ENCODE results near the gene DNAJB8.

The DNAJB8 gene

DNA sequence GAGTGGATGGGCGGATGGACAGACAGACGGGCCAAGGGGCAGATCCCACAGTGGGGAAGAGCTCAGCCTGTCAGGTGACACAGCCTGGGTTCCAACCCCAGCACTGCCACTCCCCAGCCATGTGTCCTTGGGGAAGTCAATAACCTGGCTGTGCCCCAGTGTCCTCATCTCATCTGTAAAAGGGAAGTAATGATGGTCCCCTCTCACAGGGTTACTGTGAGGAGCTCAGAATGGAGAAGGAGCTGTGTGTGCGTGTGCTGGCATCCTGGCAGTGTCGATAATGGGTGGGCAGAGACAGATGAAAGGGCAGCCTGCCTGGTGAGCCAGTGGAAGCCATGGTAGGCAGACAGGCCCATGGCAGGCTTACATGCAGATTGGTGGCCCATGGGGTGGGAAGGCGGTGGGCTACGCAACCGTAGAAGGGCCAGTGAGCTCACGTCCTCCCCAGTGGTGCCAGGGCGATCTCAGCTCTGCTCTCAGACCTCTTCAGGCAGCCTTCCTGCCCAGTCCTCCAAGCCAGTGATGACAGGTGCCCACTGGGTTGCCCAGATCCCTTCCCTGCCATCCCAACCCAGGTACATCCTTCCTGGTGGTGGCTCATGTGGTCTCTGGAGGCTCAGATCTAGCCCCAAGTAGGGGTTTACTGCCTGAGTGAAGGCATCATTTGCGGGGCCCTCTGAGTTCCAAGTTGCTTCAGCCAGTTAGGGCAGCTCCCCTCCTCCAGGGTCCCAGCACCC is 2.3 kb upstream of the DNAJB8 start:
- H3K36me3 ChIP-seq: no peaks in the 10 kb centered on the region
- DNase-seq: no peak
- no peaks in the 10 kb centered on the region for H3K9me3 ChIP-seq (ENCODE audit: severe bottlenecking)
- TF ChIP-seq, protein P1, sequence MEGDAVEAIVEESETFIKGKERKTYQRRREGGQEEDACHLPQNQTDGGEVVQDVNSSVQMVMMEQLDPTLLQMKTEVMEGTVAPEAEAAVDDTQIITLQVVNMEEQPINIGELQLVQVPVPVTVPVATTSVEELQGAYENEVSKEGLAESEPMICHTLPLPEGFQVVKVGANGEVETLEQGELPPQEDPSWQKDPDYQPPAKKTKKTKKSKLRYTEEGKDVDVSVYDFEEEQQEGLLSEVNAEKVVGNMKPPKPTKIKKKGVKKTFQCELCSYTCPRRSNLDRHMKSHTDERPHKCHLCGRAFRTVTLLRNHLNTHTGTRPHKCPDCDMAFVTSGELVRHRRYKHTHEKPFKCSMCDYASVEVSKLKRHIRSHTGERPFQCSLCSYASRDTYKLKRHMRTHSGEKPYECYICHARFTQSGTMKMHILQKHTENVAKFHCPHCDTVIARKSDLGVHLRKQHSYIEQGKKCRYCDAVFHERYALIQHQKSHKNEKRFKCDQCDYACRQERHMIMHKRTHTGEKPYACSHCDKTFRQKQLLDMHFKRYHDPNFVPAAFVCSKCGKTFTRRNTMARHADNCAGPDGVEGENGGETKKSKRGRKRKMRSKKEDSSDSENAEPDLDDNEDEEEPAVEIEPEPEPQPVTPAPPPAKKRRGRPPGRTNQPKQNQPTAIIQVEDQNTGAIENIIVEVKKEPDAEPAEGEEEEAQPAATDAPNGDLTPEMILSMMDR (IDR thresholded peaks at IDR 0.05; ENCODE audit: low read depth, low read length): no peak
- H3K4me3 ChIP-seq (ENCODE audit: low read depth, low read length): no peak overlapping the region
- no peak overlapping the region for H3K27ac ChIP-seq
- peaks cover 36% of the 10 kb centered on the region for H3K27me3 ChIP-seq (ENCODE audit: insufficient read depth, low read depth, severe bottlenecking)

GRCh38 chr3:128468285-128468790 is 1.6 kb upstream of the DNAJB8 start:
- peak; percentile 46 for DNase-seq
- TF ChIP-seq, protein P1 (IDR thresholded peaks at IDR 0.05; ENCODE audit: low read depth, low read length): no peak
- Histone ChIP-seq H3K27ac (no peak overlapping the region), H3K27me3 (ENCODE audit: insufficient read depth, low read depth, severe bottlenecking) (peaks cover 39% of the 10 kb centered on the region), H3K4me3 (ENCODE audit: low read depth, low read length) (no peak overlapping the region), H3K9me3 (ENCODE audit: severe bottlenecking) (no peaks in the 10 kb centered on the region), H3K36me3 (no peaks in the 10 kb centered on the region)

DNA sequence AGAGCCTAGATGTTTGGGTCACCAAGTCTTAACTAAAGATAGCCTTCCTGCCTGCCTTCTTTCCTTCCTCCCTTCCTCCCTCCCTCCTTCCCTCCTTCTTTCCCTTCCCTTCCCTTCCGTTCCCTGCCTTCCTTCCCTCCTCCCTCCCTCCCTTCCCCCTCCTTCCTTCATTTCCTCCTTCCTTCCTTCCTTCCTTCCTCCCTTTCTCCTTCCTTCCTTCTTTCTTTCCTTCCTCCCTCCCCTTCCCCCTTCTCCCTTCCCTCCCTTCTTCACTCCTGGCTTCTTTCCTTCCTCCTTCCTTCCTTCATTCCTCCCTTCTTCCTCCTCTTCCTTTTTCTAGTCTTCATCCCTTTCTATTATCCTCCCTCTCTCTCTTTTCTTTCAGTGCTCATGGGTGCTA is 2.0 kb downstream of the DNAJB8 start:
- Histone ChIP-seq H3K4me3 (ENCODE audit: low read depth, low read length) (no peak overlapping the region), H3K9me3 (ENCODE audit: severe bottlenecking) (no peaks in the 10 kb centered on the region), H3K36me3 (no peaks in the 10 kb centered on the region), H3K27me3 (ENCODE audit: insufficient read depth, low read depth, severe bottlenecking) (peaks cover 39% of the 10 kb centered on the region), H3K27ac (no peak overlapping the region)
- no peak for DNase-seq
- TF ChIP-seq, protein P1 (IDR thresholded peaks at IDR 0.05; ENCODE audit: low read depth, low read length): no peak

- no peaks in the 10 kb centered on the region for H3K9me3 ChIP-seq (ENCODE audit: severe bottlenecking)
- TF ChIP-seq, protein P1 (IDR thresholded peaks at IDR 0.05; ENCODE audit: low read depth, low read length): peak; percentile 62
- no peak overlapping the region for H3K27ac ChIP-seq
- peak; percentile 75 for DNase-seq
- H3K36me3 ChIP-seq: no peaks in the 10 kb centered on the region
- peaks cover 39% of the 10 kb centered on the region for H3K27me3 ChIP-seq (ENCODE audit: insufficient read depth, low read depth, severe bottlenecking)
- no peak overlapping the region for H3K4me3 ChIP-seq (ENCODE audit: low read depth, low read length)
Measured at GRCh38 chr3:128464188-128464587, 2.5 kb downstream of the DNAJB8 start.

DNA sequence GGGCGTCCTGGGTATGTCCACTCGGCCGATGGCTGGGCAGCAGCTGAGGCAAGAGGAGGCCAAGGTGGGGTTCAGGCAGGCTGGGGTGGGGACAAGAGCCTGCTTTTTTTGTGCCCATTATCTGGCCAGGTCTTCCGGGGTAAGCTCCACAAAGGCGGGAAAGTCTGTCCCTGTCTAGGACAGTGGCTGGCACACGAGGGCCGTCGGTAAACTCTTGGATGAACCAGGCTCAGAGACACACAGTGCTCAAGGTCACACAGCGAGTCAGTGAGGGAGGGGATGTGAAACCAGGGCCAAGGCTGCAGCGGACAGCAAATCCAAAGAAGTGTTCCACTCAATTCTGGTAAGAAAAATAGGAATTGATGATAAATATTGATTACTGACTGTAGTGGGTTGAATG is 2.9 kb downstream of the DNAJB8 start:
- Histone ChIP-seq H3K9me3 (ENCODE audit: severe bottlenecking) (no peaks in the 10 kb centered on the region), H3K4me3 (ENCODE audit: low read depth, low read length) (no peak overlapping the region), H3K27me3 (ENCODE audit: insufficient read depth, low read depth, severe bottlenecking) (peaks cover 39% of the 10 kb centered on the region), H3K36me3 (no peaks in the 10 kb centered on the region), H3K27ac (no peak overlapping the region)
- TF ChIP-seq, protein P1 (IDR thresholded peaks at IDR 0.05; ENCODE audit: low read depth, low read length): no peak
- DNase-seq: no peak

DNA sequence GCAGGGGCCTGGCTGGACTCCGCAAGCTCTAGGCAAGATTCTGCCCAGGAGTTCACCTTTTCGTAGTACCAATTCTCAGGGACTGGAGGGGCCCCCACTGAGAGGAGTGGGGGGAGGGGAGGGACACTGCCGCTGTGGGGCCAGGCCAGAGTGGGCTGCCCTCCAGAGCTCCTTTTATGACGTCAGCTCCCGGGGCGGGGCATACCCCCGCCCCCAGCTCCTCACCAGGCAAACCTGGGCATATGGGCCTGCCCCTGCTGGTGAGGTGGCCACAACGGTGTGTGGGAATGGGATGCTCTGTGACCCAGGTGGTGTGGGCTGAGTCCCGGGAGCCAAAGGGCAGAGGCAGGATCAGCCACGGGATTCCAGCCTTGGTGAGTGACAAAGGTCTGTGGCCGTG is 3.3 kb downstream of the DNAJB8 start:
- no peaks in the 10 kb centered on the region for H3K9me3 ChIP-seq (ENCODE audit: severe bottlenecking)
- peaks cover 36% of the 10 kb centered on the region for H3K27me3 ChIP-seq (ENCODE audit: insufficient read depth, low read depth, severe bottlenecking)
- TF ChIP-seq, protein P1 (IDR thresholded peaks at IDR 0.05; ENCODE audit: low read depth, low read length): no peak
- DNase-seq: no peak
- H3K4me3 ChIP-seq (ENCODE audit: low read depth, low read length): no peak overlapping the region
- H3K36me3 ChIP-seq: no peaks in the 10 kb centered on the region
- no peak overlapping the region for H3K27ac ChIP-seq
